ENCODE results near the gene HIRA.
A peak's percentile ranks its signal among the peaks of the same experiment; 100 is the strongest.

HIRA gene, protein sequence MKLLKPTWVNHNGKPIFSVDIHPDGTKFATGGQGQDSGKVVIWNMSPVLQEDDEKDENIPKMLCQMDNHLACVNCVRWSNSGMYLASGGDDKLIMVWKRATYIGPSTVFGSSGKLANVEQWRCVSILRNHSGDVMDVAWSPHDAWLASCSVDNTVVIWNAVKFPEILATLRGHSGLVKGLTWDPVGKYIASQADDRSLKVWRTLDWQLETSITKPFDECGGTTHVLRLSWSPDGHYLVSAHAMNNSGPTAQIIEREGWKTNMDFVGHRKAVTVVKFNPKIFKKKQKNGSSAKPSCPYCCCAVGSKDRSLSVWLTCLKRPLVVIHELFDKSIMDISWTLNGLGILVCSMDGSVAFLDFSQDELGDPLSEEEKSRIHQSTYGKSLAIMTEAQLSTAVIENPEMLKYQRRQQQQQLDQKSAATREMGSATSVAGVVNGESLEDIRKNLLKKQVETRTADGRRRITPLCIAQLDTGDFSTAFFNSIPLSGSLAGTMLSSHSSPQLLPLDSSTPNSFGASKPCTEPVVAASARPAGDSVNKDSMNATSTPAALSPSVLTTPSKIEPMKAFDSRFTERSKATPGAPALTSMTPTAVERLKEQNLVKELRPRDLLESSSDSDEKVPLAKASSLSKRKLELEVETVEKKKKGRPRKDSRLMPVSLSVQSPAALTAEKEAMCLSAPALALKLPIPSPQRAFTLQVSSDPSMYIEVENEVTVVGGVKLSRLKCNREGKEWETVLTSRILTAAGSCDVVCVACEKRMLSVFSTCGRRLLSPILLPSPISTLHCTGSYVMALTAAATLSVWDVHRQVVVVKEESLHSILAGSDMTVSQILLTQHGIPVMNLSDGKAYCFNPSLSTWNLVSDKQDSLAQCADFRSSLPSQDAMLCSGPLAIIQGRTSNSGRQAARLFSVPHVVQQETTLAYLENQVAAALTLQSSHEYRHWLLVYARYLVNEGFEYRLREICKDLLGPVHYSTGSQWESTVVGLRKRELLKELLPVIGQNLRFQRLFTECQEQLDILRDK

DNA sequence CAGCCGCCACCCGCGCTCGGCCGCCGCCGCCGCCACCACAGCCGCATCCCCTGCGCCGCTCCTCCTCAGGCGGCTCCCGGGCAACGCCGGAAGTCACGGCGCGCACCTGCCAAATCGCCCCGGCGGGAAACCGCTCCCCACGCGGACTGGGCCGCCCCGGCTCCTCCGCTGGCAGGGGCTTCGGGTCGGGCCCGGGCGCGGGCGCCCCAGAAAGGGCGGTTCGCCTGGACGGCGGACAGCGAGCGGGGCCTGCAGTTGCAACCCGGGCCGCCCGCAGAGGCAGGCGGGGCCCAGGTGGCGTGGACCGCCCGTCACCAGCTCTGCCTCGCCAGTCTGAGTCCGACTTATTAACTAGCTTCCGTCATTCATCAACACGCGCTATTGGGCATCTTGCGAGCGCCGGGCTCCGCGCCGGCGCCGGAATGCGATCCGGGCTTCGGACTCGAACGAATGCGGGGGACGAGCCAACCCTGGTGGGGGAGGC lies at the start of gene HIRA:
Gene HIRA, minus strand, starts transcription at position 85 of the 484 bp plus-strand sequence. CDS start 257 bp downstream, outside the sequence.
- DNase-seq (ENCODE audit: low read depth in 2 of 2) = peak; percentile 76 to 86

DNA sequence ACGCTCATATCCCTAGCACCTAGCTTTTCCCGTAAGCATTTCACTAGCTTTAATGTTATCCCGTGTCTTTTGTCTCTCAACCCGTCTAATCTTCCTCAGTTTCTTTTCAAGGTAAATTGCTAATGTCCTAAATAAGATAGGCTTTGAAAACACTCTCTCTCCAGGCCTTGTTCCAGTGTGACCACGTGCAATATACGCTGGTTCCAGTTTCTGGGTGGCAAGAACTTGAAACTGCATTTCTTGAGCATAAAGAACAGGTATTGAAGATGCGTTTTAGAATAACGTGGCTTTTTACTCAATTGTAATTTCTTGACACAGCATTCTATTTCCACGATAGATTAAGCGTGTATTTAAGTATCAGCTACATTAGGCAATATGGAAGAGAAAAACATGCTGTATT lies 49.3 kb upstream of the HIRA start:
- DNase-seq (ENCODE audit: low read depth in 2 of 2) = no peak

DNA sequence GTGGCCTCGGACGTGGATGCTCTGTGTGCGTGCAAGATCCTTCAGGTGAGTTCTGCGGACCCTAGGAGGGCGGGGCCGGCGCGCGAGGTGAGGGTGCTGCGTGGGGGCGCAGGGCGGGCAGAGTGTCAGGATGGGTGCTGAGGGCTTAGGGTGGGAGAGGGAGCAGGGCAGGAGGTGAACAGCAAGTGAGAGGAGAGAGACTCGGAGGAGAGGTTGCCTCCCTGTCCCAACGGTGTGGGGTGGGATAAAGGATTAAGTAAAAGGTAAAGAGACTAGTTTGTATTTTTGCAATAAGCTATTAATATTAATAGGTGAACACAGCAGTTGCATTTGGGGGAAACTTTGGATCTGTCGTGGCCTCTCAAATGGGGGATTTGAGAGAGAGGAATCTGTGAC lies 48.6 kb upstream of the HIRA start:
- peak in 1 of 2 donors; percentile 24 for DNase-seq (ENCODE audit: low read depth in 2 of 2)

DNA sequence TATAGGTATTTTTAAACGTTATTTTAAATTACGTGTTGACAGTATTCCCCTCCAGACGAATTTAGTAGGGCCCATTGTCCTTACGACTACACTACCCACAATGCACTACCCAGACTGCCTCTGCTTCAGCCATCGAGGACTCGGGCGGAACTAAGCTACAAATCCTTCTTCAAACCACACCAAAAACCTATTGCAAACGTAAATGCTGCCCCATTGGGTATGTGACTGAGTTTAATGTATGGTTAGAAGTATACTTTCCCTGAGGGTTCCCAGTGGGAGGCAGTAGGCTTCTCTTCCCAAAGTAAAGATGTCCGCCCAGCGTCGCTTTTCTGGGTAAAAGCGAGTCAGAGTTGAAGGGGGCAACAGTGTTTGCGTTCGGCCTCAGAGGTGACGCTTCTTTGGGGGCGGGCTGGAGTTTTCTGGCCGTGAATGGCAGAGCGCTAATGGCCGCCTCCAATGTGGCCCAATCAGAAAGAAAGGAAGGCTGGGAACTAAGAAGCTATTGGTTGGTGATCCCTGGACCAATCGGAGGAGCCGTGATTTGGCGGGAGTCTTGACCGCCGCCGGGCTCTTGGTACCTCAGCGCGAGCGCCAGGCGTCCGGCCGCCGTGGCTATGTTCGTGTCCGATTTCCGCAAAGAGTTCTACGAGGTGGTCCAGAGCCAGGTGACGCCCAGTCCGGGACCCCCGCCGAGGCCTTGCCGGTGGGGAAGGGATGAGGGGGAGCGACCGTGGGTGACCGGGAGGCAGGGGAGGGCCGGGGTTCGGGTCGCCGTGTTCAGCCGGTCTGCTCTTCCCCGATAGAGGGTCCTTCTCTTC lies 48.0 kb upstream of the HIRA start, which contains the start of gene CDC45:
Gene CDC45, plus strand, starts transcription at position 566 of the 818 bp plus-strand sequence. Its CDS starts 49 bp downstream, at position 615.
- DNase-seq (ENCODE audit: low read depth in 2 of 2) = peak; percentile 84 to 93

DNA sequence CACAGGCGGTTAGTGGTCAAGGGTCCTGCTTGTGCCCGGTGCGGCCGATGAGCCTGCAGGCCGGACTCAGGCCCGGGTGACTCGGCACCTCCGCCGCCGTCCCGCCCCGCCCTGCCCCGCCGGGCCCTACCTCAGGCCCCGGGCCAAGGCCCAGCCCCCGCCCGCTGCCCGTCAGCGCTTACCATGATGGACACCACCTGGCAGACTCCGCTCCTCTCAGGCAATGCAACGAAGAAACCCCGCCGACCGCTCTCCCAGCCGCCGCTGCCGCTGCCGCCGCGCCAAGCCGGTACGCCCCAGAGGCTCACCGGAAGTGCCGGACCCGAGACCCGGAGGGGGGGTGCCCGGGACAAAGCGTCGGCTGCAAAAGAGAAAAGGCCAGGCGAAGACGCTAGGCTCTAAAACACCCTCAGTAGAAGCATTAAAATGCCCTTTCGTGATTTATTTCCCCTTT lies 47.4 kb upstream of the HIRA start, which contains the start of gene UFD1:
Gene UFD1, minus strand, starts transcription at position 293 of the 454 bp plus-strand sequence. Its CDS starts 108 bp downstream, at position 185.
- DNase-seq (ENCODE audit: low read depth in 2 of 2) = peak; percentile 66 to 71

DNA sequence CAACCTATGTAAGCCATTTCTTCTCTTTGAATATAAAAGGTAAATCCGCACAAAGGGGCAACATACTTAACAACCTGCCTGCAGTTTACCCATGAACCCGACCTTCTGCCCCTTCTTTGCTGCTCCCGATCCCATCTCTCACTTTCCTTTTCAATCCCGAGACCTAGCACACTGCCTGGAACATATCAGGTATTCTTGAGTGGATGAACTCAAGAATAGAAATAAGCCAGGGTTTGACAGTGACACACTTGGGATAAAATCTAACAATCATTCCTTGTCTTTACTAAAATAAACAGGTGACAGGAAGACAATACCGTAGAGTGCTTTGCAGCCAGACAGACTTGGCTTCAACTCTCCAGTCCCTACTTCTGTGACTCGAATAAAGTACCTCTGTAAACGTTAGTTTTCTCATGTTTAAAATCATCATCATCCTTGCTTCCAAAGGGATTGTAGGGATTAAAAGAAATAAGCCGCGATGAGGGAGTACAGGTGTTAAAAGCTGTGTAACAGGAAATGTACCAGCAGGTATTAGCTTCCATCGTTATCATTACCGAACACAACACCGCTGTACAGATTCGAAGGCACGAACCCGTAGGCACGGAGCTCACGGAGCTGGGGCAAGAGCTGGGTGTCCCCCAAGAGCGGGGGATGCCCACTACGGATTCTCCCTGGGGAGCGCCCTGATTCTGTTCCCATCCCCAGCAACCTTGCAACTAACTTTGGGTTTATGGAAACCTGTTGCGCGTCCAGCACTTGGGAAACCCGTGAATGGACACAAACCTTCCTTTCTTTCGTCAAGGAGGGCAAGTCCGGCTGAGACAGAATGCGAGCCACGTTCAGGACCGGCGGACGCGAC lies 46.7 kb upstream of the HIRA start:
- DNase-seq (ENCODE audit: low read depth in 2 of 2) = no peak

DNA sequence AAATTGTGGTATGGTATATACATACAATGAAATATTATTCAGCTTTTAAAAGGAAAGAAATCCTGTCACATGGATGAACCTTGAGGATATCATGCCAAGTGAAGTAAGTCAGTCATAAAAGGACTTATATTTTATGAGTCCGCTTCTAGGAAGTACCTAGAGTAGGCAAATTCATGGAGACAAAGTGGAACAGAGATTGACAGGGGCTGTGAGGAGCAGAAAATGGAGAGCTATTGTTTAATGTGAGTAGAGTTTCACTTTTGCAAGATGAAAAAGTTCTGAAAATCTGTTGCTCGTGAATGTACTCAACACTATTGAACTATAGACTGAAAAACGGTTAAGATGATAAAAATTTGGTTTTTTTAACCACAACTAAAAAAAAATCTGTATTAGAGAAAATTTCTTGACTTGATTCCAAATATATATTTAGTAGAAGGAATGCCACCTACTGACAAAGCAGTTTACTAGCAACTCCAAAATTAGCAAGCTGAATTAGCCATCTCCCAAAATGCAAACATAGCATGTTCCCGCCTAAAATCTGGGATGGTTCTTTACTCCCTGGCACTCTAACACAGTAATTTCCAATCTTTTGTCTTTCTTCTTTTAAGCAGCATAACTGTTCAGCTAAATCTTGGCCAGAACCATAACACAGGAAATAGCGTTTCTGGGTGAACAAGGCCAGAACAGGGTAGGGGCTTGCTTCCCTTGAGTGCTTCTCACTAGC lies 46.0 kb upstream of the HIRA start:
- DNase-seq (ENCODE audit: low read depth in 2 of 2) = no peak

DNA sequence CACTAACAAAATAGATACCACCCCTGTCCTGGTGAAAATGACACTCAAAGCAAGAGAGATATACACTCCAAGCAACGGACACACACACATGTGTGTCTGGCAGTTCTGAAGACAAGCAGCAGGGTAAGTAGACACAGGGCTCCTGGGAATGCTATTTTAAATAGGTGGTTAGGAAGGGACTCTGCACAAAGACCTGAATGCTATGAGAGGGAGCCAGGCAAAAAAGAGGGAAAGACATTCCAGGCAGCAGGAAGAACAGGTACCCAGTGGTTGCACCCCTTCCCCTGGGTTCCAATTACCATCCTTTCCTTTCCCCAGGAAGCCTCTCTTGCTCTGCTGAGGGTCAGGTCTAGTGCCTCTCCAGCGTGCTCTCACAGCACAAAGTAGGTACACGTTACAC lies 44.5 kb upstream of the HIRA start:
- DNase-seq (ENCODE audit: low read depth in 2 of 2) = no peak

DNA sequence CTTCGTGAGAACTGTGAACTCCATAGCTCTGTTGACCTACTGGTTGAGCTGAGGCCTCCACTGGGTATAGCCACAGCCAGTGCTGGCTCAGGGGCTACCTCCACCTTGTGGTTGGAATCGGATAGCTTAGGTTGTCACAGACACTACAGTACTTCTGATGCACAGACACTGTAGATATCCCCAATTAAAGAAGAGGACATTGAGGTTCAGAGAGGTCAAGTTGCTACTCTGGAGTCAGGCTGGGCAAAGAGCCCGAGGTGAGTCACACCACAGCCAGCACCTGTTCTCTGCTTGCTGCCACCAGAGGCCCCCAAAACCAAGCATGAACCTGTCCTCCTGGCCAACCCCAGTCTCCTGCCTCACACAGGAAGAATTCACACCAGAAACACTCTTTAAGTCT lies 42.0 kb upstream of the HIRA start:
- no peak for DNase-seq (ENCODE audit: low read depth in 2 of 2)

DNA sequence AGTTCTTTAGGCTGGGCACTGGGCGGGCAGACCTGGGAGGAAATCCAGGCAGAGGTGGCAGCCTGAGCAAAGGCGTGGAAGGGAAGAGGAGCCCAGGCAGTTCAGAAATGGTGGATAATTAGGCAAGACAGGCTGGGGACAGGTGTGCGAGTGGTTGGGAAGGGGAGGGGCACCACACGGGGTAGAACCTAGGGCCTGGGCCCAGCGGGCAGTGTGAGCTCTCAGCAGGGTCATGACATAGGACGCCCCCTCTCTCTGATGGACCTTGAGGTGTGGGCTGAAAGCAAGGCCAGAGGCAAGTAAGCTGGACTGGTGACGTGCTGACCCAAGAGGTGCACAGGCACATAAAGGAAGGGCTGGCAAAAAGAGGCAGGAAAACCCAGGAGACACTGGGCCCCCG lies 40.7 kb upstream of the HIRA start:
- DNase-seq (ENCODE audit: low read depth in 2 of 2) = no peak

DNA sequence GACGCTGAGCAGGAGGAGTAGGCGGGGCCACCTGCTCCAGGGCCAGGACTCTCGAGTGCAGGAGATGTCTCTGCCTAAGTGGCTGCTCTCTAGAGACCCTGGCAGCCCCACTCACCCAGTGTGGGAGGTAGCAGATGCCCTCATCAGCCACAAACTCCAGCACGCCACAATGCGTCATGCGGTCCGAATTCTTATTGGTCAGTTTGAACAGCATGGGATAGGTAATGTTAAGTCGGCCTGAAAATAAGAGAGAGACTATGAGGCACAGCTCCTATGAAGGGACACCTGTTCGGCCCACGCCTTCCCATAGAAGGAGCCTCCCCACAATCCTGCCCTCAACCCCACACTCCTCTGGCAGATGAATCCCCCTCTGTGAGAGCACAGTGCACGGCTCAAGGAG lies 40.0 kb upstream of the HIRA start:
- DNase-seq (ENCODE audit: low read depth in 2 of 2) = no peak

DNA sequence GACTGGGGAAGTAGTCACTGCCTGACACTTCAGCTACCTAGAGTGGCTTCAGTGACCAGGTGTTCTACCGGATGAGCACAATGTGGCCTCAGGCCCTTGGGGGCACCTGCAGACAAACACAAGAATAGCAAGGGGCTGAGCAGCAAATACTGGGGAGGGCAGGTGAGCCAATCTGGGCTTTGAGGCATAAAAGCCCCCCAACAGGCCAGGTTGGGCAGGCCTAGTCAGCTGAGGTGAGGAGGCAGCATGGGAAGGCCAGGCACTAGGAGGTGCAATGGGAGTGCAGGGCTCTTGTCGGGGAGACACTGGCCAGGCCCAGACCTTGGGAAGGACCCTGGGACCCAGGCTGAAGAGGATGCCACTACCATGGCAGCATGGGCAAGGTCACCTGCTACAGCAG lies 38.5 kb upstream of the HIRA start:
- no peak for DNase-seq (ENCODE audit: low read depth in 2 of 2)

DNA sequence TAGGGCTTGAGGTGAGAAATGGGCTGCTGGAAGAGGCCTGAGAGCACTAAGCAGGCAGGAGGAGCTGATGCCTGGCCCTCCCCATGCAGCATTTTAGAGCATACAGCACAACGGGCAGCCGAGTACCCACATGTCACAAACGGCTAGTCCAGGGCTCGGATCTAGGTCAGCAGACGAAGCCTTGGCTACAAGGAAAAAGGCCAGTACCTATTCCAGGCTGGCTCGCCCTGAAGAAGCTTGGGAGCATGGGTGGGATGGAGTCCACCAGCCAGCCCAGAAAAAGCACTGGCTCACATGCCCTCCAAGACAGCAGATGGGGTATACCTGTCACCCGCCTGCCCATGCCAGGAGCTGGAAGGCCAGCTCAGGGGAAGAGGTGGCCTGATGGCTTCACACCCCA lies 37.9 kb upstream of the HIRA start:
- DNase-seq (ENCODE audit: low read depth in 2 of 2) = no peak

DNA sequence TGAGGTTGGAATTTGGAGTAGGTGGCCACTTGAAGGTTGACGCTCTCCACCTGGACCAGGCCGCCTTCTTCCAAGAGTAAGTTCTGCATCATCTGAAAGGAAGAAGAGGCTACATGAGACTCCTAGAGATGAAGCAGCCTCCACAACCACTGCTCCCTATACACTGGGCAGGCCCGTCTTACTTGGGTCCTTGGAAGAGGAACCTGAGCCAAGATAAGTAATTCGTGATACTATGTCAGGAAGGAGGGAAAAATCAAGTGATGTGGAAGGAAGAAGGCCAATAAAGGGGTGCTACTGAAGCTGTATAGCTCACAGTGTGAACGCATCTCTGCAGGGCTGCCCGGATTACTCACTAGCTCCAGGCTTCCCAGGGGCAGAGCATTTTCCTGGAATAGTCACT lies 36.4 kb upstream of the HIRA start:
- no peak for DNase-seq (ENCODE audit: low read depth in 2 of 2)

DNA sequence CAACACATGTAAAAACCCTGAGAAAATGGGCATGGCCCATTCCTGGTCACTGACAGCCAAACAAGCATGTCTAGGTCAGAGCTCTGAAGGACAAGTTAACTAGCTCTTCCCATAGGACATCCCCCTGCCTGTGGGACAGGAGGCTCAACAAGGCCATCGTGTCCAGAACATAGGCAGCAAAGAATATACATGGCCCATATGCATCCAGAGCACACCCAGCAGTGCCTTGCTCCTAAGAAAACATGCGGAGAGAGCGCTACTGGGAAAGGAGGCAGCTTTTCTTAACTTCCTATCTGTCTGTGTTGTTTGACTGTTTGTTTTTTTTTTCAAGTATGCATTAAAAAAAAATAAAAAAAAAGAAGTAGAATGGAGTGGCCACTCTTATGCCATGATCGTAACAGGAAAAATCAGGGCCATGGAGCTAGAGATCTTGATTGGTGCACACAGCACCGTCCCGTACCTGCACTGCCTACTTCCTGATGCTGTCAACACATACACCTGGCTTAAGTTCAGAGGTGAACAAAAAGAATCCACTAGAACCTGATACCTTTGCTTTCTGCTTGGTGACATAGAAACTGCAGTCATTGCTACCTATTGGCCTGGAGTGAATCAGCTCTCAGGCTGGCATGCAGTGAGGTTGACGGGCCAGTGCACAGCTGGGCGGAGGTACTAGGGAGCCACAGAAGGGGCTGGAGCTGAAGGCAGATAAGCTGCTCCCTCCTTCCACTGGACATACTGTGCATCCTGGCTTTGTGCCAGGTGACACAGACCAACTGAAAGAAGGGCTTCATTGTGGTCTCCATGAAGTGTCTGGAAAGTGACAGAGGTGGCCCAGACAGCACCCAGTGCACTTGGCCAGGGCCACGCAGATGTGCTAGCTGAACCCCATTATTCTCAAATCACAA lies 35.6 kb upstream of the HIRA start:
- no peak for DNase-seq (ENCODE audit: low read depth in 2 of 2)

DNA sequence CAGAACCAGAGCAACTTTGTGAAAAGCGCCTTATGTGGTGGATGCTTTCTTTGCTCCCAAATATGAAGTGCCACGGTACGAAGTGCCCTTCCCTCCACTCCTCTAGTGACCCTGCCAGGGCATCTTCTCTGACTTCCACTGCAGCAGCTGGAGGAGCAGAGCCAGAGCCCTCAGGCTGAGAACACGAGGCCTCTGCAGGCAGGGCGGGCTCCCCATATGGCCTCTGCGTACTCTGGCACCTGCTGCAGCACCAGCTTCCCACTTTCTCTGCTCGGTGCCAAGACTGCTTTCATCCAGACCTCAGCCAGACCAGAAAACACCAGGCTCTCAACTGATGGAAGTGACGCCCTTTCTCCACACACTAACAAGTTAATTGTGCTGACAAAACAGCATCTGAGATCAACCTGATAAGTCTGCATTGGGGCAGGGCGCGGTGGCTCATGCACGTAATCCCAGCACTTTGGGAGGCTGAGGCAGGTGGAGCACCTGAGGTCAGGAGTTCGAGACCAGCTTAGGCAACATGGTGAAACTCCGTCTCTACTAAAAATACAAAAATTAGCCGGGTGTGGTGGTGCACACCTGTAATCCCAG lies 34.7 kb upstream of the HIRA start:
- DNase-seq (ENCODE audit: low read depth in 2 of 2) = no peak

DNA sequence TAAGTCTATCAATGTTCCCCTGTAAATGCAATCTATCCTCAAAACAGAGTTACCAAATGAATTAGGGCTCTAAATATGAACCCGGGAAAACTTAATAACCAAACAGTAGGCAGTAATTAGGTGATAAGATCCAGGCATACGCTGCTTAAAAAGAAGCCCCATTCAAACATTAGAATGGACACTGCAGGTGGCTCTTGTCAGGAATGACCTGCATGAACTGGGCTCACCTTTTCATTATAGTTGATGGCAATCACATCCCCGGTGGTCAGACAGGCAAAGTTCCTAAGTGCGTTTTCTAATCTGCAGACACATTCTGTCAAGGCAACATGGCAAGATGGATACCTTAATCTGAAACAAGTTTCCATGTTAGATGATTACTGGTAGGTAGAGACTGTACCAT lies 33.4 kb upstream of the HIRA start:
- DNase-seq (ENCODE audit: low read depth in 2 of 2) = no peak

DNA sequence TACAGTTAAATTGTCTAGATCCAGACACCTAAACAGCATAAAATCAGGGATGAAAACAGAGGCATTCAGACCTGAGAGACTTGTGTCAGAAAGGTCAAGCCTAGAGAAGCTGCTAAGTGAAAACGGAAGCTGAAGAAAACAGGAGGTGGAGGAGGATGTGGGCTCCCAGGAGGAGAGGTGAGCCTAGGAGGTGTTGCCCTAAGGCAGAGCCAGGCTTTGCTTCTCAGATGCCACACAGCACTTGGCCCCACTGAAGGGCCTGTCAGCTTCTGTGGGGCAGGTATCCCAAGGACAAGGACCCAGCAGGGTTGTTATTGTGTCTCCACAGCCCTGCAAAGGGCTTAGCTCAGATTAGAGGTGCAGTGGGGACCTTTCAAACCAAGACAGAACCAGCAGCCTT lies 33.0 kb upstream of the HIRA start:
- DNase-seq (ENCODE audit: low read depth in 2 of 2) = no peak
